Choroid plexus epithelial cell (primary cell): ENCODE results near the gene ATXN7L1.

Experiments
- DNase-seq: peaks from one replicate; pipeline ENCODE4 v3.0.0-alpha.2; 2010; ENCODE audit warnings: low read depth
- H3K4me3 ChIP-seq: 2 replicates; pipeline ENCODE4 v1.5.1; 2011; ENCODE audit warnings: low read depth, mild to moderate bottlenecking, control low read depth, low read length, moderate library complexity
- CTCF ChIP-seq: conservative IDR thresholded peaks from 2 replicates; pipeline ENCODE4 v1.5.1; 2011; ENCODE audit warnings: low read depth, mild to moderate bottlenecking, control low read depth, inconsistent platforms, low read length, moderate library complexity

ATXN7L1 gene

GRCh38 chr7:105640956-105641810 lies 235.2 kb downstream of the ATXN7L1 start:
- no peak overlapping the region for H3K4me3 ChIP-seq
- TF ChIP-seq CTCF, result no peak
- no peak for DNase-seq

GRCh38 chr7:105639667-105640493 lies 236.5 kb downstream of the ATXN7L1 start:
- no peak overlapping the region for H3K4me3 ChIP-seq
- no peak for TF ChIP-seq CTCF
- no peak for DNase-seq

- no peak overlapping the region for H3K4me3 ChIP-seq
- TF ChIP-seq CTCF, result no peak
- DNase-seq, result peak; percentile 58
These were observed 237.4 kb downstream of the ATXN7L1 start for GRCh38 chr7:105638902-105639495.

GRCh38 chr7:105638334-105638733 lies 238.1 kb downstream of the ATXN7L1 start:
- no peak overlapping the region for H3K4me3 ChIP-seq
- no peak for TF ChIP-seq CTCF
- DNase-seq, result no peak

- H3K4me3 ChIP-seq, result no peak overlapping the region
- no peak for TF ChIP-seq CTCF
- DNase-seq, result no peak
These were observed 238.6 kb downstream of the ATXN7L1 start for GRCh38 chr7:105637755-105638154.

GRCh38 chr7:105636982-105637381 lies 239.4 kb downstream of the ATXN7L1 start:
- TF ChIP-seq CTCF, result no peak
- no peak for DNase-seq
- no peak overlapping the region for H3K4me3 ChIP-seq
